ENCODE results near the gene RACK1. TPM values are rescaled to one million over a fixed set of nuclear protein-coding genes. Genes with fewer than 3 reads are reported as not detected.

RACK1 gene
- polyA plus RNA-seq, 1 of the 3 experiments (the other 2 are of a cell fraction), result 4,715 TPM

GRCh38 chr5:181200816-181201215 lies 42.9 kb downstream of the RACK1 start:
- no peak for TF ChIP-seq NRF1 (IDR thresholded peaks at IDR 0.05; ENCODE audit: low read depth, low read length)
- no peak for TF ChIP-seq CHD2 (IDR thresholded peaks at IDR 0.05; ENCODE audit: low read length, partially characterized antibody)
- POLR2A ChIA-PET, result no interaction called here
- no peaks in the 10 kb centered on the region for H3K9me3 ChIP-seq
- no peak overlapping the region for H3K4me3 ChIP-seq (ENCODE audit: low read depth in 2 of 2, low read length in 1 of 2)
- no peak overlapping the region for H3K27ac ChIP-seq (ENCODE audit: low read depth in 2 of 2, low read length in 1 of 2)
- no peaks in the 10 kb centered on the region for H3K9me2 ChIP-seq
- peaks cover 7% of the 10 kb centered on the region for H3F3A ChIP-seq (replicated peaks; ENCODE audit: insufficient read depth)
- H2AFZ ChIP-seq (ENCODE audit: low read depth), result no peak overlapping the region
- H3K4me2 ChIP-seq, result no peak overlapping the region
- H3K79me2 ChIP-seq (ENCODE audit: insufficient read depth), result no peaks in the 10 kb centered on the region
- no peaks in the 10 kb centered on the region for H3K36me3 ChIP-seq (replicated peaks in 1 of 2; ENCODE audit: control insufficient read depth in 1 of 2, insufficient read depth in 2 of 2, low read length in 1 of 2)
- H3K4me1 ChIP-seq (ENCODE audit: control insufficient read depth in 1 of 2, insufficient read depth in 2 of 2, low read depth in 1 of 2, low read length in 1 of 2), result peaks cover 0 to 14% of the 10 kb centered on the region in 2 experiments; a peak in 1 of 4 replicates
- 73% methylated on average over 4 of the region's 4 CpGs for WGBS (ENCODE audit: low lambda C conversion rate)
- no peak overlapping the region for H3K9ac ChIP-seq
- CTCF ChIA-PET, result interaction anchor here (1.0 to 1.4 kb wide), 2 partner anchors 11 to 22 kb away, joined by 3 read pairs; no protein-coding TSS in a partner anchor
- H3K27me3 ChIP-seq (ENCODE audit: insufficient read depth), result no peaks in the 10 kb centered on the region
- no peak for DNase-seq
- H4K20me1 ChIP-seq (ENCODE audit: insufficient read depth), result no peaks in the 10 kb centered on the region

- no peak overlapping the region for H3K27ac ChIP-seq (ENCODE audit: low read depth in 2 of 2, low read length in 1 of 2)
- no peaks in the 10 kb centered on the region for H3K36me3 ChIP-seq (replicated peaks in 1 of 2; ENCODE audit: control insufficient read depth in 1 of 2, insufficient read depth in 2 of 2, low read length in 1 of 2)
- H3K79me2 ChIP-seq (ENCODE audit: insufficient read depth), result no peaks in the 10 kb centered on the region
- no peaks in the 10 kb centered on the region for H3K9me2 ChIP-seq
- H3K4me2 ChIP-seq, result no peak overlapping the region
- H2AFZ ChIP-seq (ENCODE audit: low read depth), result no peak overlapping the region
- ChIA-PET POLR2A (no interaction called here), CTCF (interaction anchor here (0.8 to 1.6 kb wide), 4 partner anchors 10 to 402 kb away, joined by 3 to 4 read pairs (median 3); no protein-coding TSS in a partner anchor)
- TF ChIP-seq RXRA (IDR thresholded peaks at IDR 0.05; ENCODE audit: borderline replicate concordance, low read depth) (no peak), IRF3 (IDR thresholded peaks at IDR 0.05; ENCODE audit: low read depth, low read length) (no peak), GATA2 (CRISPR knock-in tag; IDR thresholded peaks at IDR 0.05) (no peak), ZBTB33 (IDR thresholded peaks at IDR 0.05; ENCODE audit: borderline replicate concordance, low read depth) (no peak), SMC3 (IDR thresholded peaks at IDR 0.05; ENCODE audit: low read depth, low read length) (no peak), FOXJ3 (CRISPR knock-in tag; IDR thresholded peaks at IDR 0.05) (no peak), GABPA (IDR thresholded peaks at IDR 0.05; ENCODE audit: low read depth) (no peak), FOSL2 (IDR thresholded peaks at IDR 0.05; ENCODE audit: borderline replicate concordance, low read depth) (no peak), NFIC (IDR thresholded peaks at IDR 0.05; ENCODE audit: borderline replicate concordance) (no peak), JUND (IDR thresholded peaks at IDR 0.05) (no peak), YY1 (IDR thresholded peaks at IDR 0.05; ENCODE audit: low read depth) (no peak), USF2 (IDR thresholded peaks at IDR 0.05; ENCODE audit: borderline replicate concordance, low read depth, low read length) (no peak), CTCF (IDR thresholded peaks at IDR 0.05) (no peak), RFX5 (IDR thresholded peaks at IDR 0.05; ENCODE audit: low read length) (no peak), ELF1 (IDR thresholded peaks at IDR 0.05) (no peak)
- no peaks in the 10 kb centered on the region for H3K9me3 ChIP-seq
- H4K20me1 ChIP-seq (ENCODE audit: insufficient read depth), result no peaks in the 10 kb centered on the region
- no peak overlapping the region for H3K4me3 ChIP-seq (ENCODE audit: low read depth in 2 of 2, low read length in 1 of 2)
- peaks cover 0 to 8% of the 10 kb centered on the region in 2 experiments; a peak in 1 of 4 replicates for H3K4me1 ChIP-seq (ENCODE audit: control insufficient read depth in 1 of 2, insufficient read depth in 2 of 2, low read depth in 1 of 2, low read length in 1 of 2)
- no peak for DNase-seq
- H3F3A ChIP-seq (replicated peaks; ENCODE audit: insufficient read depth), result peaks cover 5% of the 10 kb centered on the region
- no peak overlapping the region for H3K9ac ChIP-seq
- 87% methylated on average over 10 of the region's 12 CpGs for WGBS (ENCODE audit: low lambda C conversion rate)
- H3K27me3 ChIP-seq (ENCODE audit: insufficient read depth), result no peaks in the 10 kb centered on the region
Measured at GRCh38 chr5:181199881-181200638, 43.6 kb downstream of the RACK1 start.
